Choroid plexus epithelial cell (primary cell): ENCODE data around the gene KRTAP19-5.

ENCODE experiments used
- DNase-seq: peaks from one replicate; pipeline ENCODE4 v3.0.0-alpha.2; 2010; ENCODE audit warnings: low read depth
- H3K4me3 ChIP-seq: 2 replicates; pipeline ENCODE4 v1.5.1; 2011; ENCODE audit warnings: low read depth, mild to moderate bottlenecking, control low read depth, low read length, moderate library complexity
- CTCF ChIP-seq: conservative IDR thresholded peaks from 2 replicates; pipeline ENCODE4 v1.5.1; 2011; ENCODE audit warnings: low read depth, mild to moderate bottlenecking, control low read depth, inconsistent platforms, low read length, moderate library complexity

KRTAP19-5 gene

GRCh38 chr21:30468900-30469714 lies 32.8 kb downstream of the KRTAP19-5 start:
- H3K4me3 ChIP-seq: no peak overlapping the region
- DNase-seq: no peak
- no peak for TF ChIP-seq CTCF

- DNase-seq: peak; percentile 14
- no peak overlapping the region for H3K4me3 ChIP-seq
- peak; percentile 56 for TF ChIP-seq CTCF
Measured at GRCh38 chr21:30463713-30464112, 38.2 kb downstream of the KRTAP19-5 start.
